Sigmoid colon (tissue), 7 donors: ENCODE data around the gene CA12. TPM values are rescaled to one million over a fixed set of nuclear protein-coding genes. Genes with fewer than 3 reads are reported as not detected.
A peak's percentile ranks its signal among the peaks of the same experiment; 100 is the strongest.

ENCODE experiments used
- DNase-seq: peaks from one replicate; pipeline ENCODE4 v3.0.0-alpha.2; 2019
- H3K27ac ChIP-seq, 4 donors: fragments of 200-600 bp; sonication (generic); one replicate each; pipeline ENCODE4 v1.5.1; 2016 to 2019; ENCODE audit warnings: mild to moderate bottlenecking in 1 of 4
- H3K27me3 ChIP-seq, 3 donors: fragments of 200-600 bp; sonication (generic); one replicate each; pipeline ENCODE4 v1.5.1; 2019; ENCODE audit warnings: mild to moderate bottlenecking in 1 of 3
- H3K36me3 ChIP-seq, 4 donors: fragments of 200-600 bp; sonication (generic); one replicate each; pipeline ENCODE4 v1.5.1; 2016 to 2019
- H3K4me1 ChIP-seq, 4 donors: fragments of 200-600 bp; sonication (generic); one replicate each; pipeline ENCODE4 v1.5.1; 2017 to 2019
- H3K4me3 ChIP-seq, 4 donors: fragments of 200-600 bp; sonication (generic); one replicate each; pipeline ENCODE4 v1.5.1; 2017 to 2019; ENCODE audit warnings: mild to moderate bottlenecking in 2 of 4, moderate library complexity in 1 of 4
- H3K9me3 ChIP-seq, 4 donors: fragments of 200-600 bp in 3 of 4; sonication (generic) in 3 of 4; one replicate each; pipeline versions ENCODE4 v1.5.1 to v1.6.1; 2013 to 2019
- EP300 ChIP-seq, 4 donors: sonication (generic); formaldehyde crosslinking; IDR thresholded peaks; one replicate each; pipeline ENCODE4 v1.6.1; 2017; ENCODE audit warnings: antibody characterized with exemption in 4 of 4
- POLR2A ChIP-seq, 2 donors: fragments of 450-650 bp; IDR thresholded peaks; one replicate each; pipeline ENCODE4 v1.6.1; 2016; ENCODE audit warnings: antibody characterized with exemption in 2 of 2, mild to moderate bottlenecking in 2 of 2, moderate library complexity in 2 of 2
- POLR2AphosphoS5 ChIP-seq, 4 donors: sonication (generic); formaldehyde crosslinking; IDR thresholded peaks; one replicate each; pipeline ENCODE4 v1.6.1; 2017; ENCODE audit warnings: antibody characterized with exemption in 4 of 4
- WGBS, 2 donors: extraction: QIAGEN DNeasy Blood & Tissue Kit; methylation state at CpG; one replicate each; pipeline ENCODE4 v1.1.7; 2013; 5-methylcytosine and 5-hydroxymethylcytosine counted together
- intact Hi-C: fragments of 100-400 bp; cut with DNase I; formaldehyde crosslinking; loops from one replicate; pipeline ENCODE4 v1.15.1; 2023
- polyA plus RNA-seq, 3 donors: library from polyadenylated mRNA; stranded (reverse); fragments of 200-250 nt; gene quantifications; one replicate each; pipeline ENCODE4 v1.2.3, GENCODE V29; 2013
- total RNA-seq, 4 donors: library from RNA; depleted of rRNA; stranded (reverse); fragments of >200 nt; gene quantifications; one replicate each; pipeline ENCODE4 v1.1.0, GENCODE V29; 2016
- TF ChIP-seq, protein P1 (sequence below), 4 experiments: fragments of 450-650 bp in 3 of 4; fragments of 200-600 bp in 1 of 4; IDR thresholded peaks; one replicate each; pipeline ENCODE4 v1.5.1; 2016 to 2019; ENCODE audit warnings: antibody characterized with exemption in 4 of 4, mild to moderate bottlenecking in 3 of 4, moderate library complexity in 2 of 4
- donor health status: healthy with polysubstance abuse.
- donor health status: Bipolar disorder and iron deficiency.
- donor health status: healthy.

The CA12 gene
- total and polyA plus RNA-seq, 7 donors, result 0.14 to 76.2 (median 2.2) TPM

DNA sequence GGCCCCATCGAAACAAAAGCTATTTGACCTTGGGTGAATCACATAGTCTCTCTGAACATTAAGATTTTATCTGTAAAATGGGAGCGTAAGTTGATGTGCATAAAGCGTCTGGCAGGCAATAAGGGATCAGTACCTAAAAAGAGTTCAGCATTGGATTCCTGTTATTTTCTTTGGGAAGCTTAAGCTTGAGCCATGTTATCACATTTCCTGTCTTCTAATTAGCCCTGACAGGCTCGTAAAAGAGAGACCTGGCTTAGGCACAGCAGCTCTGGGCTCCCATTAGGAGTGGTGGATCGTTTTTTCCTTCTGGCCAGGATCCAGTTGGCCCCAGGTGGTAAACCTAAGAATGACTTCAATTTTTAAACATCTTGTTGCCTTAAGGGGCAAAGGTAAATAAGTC is 26.0 kb upstream of the CA12 start:
- WGBS, 2 donors, result 53 to 73% methylated on average over 5 of the region's 5 CpGs
- intact Hi-C loops, result loop anchor here (10.0 kb wide), 1 partner anchor 623 kb away; no protein-coding TSS in a partner anchor
- Histone ChIP-seq H3K9me3 (no peaks in the 10 kb centered on the region), H3K4me1 (no peaks in the 10 kb centered on the region), H3K27ac (no peak overlapping the region), H3K4me3 (no peak overlapping the region), H3K27me3 (no peaks in the 10 kb centered on the region), H3K36me3 (no peaks in the 10 kb centered on the region)
- TF ChIP-seq, protein P1, sequence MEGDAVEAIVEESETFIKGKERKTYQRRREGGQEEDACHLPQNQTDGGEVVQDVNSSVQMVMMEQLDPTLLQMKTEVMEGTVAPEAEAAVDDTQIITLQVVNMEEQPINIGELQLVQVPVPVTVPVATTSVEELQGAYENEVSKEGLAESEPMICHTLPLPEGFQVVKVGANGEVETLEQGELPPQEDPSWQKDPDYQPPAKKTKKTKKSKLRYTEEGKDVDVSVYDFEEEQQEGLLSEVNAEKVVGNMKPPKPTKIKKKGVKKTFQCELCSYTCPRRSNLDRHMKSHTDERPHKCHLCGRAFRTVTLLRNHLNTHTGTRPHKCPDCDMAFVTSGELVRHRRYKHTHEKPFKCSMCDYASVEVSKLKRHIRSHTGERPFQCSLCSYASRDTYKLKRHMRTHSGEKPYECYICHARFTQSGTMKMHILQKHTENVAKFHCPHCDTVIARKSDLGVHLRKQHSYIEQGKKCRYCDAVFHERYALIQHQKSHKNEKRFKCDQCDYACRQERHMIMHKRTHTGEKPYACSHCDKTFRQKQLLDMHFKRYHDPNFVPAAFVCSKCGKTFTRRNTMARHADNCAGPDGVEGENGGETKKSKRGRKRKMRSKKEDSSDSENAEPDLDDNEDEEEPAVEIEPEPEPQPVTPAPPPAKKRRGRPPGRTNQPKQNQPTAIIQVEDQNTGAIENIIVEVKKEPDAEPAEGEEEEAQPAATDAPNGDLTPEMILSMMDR (IDR thresholded peaks at IDR 0.05), result no peak
- TF ChIP-seq POLR2A (IDR thresholded peaks at IDR 0.05) (no peak), POLR2AphosphoS5 (IDR thresholded peaks at IDR 0.05) (no peak), EP300 (IDR thresholded peaks at IDR 0.05) (no peak)
- no peak for DNase-seq

DNA sequence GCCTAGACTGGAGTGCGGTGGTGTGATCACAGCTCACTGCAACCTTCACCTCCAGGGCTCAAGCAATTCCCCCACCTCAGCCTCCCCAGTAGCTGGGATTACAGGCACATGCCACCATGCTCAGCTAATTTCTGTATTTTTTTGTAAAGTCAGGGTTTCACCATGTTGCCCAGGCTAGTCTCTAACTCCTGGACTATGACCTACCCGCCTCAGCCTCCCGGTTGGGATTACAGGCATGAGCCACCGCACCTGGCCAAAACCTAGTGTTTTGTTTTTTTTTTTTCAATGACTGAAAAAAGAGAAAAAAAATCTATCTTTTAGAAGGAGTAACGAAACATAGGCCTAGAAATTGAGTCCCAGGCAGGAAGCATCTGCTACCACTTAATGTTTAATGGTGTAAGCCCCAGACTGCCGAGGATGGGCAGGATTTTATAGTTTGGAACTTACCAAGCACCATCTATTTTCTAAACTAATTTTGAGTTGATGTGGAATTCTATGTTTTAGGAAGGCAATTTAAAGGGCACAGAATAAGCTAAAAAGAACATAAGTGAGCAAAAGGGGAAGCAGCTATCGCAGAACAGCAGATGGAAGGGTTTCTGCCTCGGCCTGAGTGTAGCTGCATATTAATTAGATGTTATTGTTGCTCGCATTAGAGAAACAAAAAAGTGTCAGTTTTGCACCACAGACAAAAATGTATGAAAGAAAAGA is 24.2 kb upstream of the CA12 start:
- H3K9me3 ChIP-seq, result no peaks in the 10 kb centered on the region
- 71 to 80% methylated on average over 9 of the region's 9 CpGs for WGBS, 2 donors
- DNase-seq, result no peak
- H3K4me3 ChIP-seq, result no peak overlapping the region
- H3K4me1 ChIP-seq, result no peaks in the 10 kb centered on the region
- intact Hi-C loops, result loop anchor here (10.0 kb wide), 1 partner anchor 621 kb away; no protein-coding TSS in a partner anchor
- H3K27me3 ChIP-seq, result no peaks in the 10 kb centered on the region
- H3K36me3 ChIP-seq, result no peaks in the 10 kb centered on the region
- TF ChIP-seq POLR2A (IDR thresholded peaks at IDR 0.05) (no peak), POLR2AphosphoS5 (IDR thresholded peaks at IDR 0.05) (no peak), EP300 (IDR thresholded peaks at IDR 0.05) (no peak)
- TF ChIP-seq, protein P1 (IDR thresholded peaks at IDR 0.05), result no peak
- no peak overlapping the region for H3K27ac ChIP-seq

DNA sequence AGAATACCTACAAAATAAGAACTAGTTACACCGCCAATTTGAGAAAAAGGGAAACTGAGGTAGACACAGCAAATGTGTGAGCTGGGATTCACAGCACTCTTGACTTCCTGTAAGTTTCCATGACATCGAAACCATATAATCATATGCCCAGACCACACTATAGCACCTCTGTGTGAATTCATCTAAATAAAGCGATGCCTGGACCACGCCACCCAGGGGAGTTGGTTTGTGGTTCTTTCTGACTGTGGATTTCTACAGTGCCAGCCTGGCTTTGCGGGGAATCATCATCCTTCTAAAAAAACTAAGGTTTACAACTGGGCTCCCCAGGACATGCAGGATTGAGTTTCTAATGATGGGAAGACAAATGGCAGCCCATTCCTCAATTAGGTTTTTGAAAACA is 23.5 kb upstream of the CA12 start:
- WGBS, 2 donors, result 72 to 96% methylated on average over 5 of the region's 5 CpGs
- TF ChIP-seq POLR2A (IDR thresholded peaks at IDR 0.05), result no peak
- TF ChIP-seq POLR2AphosphoS5 (IDR thresholded peaks at IDR 0.05), result no peak
- TF ChIP-seq, protein P1 (IDR thresholded peaks at IDR 0.05), result no peak
- TF ChIP-seq EP300 (IDR thresholded peaks at IDR 0.05), result no peak
- Histone ChIP-seq H3K9me3 (no peaks in the 10 kb centered on the region), H3K36me3 (no peaks in the 10 kb centered on the region), H3K4me1 (no peaks in the 10 kb centered on the region), H3K27ac (no peak overlapping the region), H3K27me3 (no peaks in the 10 kb centered on the region), H3K4me3 (no peak overlapping the region)
- DNase-seq, result no peak
- intact Hi-C loops, result loop anchor here (10.0 kb wide), 1 partner anchor 620 kb away; no protein-coding TSS in a partner anchor

DNA sequence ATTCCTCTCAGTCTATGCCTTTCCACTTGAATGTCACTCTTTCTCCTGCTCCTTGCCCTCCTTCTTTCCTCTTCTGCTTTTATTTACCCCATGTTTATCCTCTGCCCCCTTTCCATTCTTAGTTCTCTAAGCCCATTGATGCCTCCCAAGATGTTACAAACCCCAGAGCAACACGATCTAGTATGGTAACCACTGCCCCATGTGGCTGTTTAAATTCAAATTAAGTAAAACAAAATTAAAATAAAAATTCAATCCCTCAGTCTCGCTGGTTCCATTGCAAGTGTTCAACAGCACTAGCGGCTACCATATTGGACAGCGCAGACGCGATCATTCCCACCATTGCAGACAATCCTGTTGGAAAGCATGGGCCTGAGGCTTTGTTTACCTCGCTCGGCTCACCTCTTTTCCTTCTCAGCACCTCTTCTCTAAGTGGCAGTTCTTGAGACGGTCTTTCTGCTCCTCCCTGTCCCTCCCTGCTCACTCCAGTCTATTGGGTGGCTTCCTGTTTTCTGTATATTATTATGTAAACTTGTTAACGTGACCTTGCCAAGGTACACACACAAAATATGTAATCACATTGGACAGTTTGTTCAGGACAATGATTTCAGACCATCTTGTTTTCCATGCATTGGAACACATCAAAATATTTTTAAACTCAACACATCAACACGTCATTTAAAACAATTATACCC is 21.8 kb upstream of the CA12 start:
- intact Hi-C loops, result loop anchor here (2.0 to 10.0 kb wide), 2 partner anchors 247 to 619 kb away; partner anchors contain the start of gene RPS27L

More for the DNA sequence above, 21.8 kb upstream of the CA12 start:
- Histone ChIP-seq H3K36me3 (no peaks in the 10 kb centered on the region), H3K27ac (no peak overlapping the region), H3K4me1 (no peaks in the 10 kb centered on the region), H3K9me3 (no peaks in the 10 kb centered on the region), H3K4me3 (no peak overlapping the region), H3K27me3 (no peaks in the 10 kb centered on the region)
- DNase-seq, result no peak
- TF ChIP-seq, protein P1 (IDR thresholded peaks at IDR 0.05), result peak in 1 of 4 experiments; percentile 2
- no peak for TF ChIP-seq EP300 (IDR thresholded peaks at IDR 0.05)
- WGBS, 2 donors, result 75 to 84% methylated on average over 11 of the region's 11 CpGs
